NCI-H2107 (cell line): Measurements from ENCODE around the gene CHTF8.
A peak's percentile ranks its signal among the peaks of the same experiment; 100 is the strongest.
"Not testable (repeated sequence)": the region's sequence is repeated elsewhere in the genome, so short reads cannot be mapped to it uniquely, and the experiment has no call there.

Experiments
- DNase-seq: peaks from one replicate; lab custom pipeline; 2025; lab: John Stamatoyannopoulos, UW

CHTF8 gene

GRCh38 chr16:69138608-69139007 lies 6.2 kb upstream of the CHTF8 start:
- no peak for DNase-seq

- no peak for DNase-seq
Measured at GRCh38 chr16:69133373-69133954, 1.1 kb upstream of the CHTF8 start.

GRCh38 chr16:69131839-69132423 lies 457 bp downstream of the CHTF8 start:
- DNase-seq, result peak; percentile 59

GRCh38 chr16:69131167-69131838 lies 1.1 kb downstream of the CHTF8 start:
- DNase-seq, result no peak

- no peak for DNase-seq
Measured at GRCh38 chr16:69130461-69130860, 1.9 kb downstream of the CHTF8 start.

GRCh38 chr16:69127966-69128510 lies 4.3 kb downstream of the CHTF8 start:
- no peak for DNase-seq

- not testable (repeated sequence) for DNase-seq
Measured at GRCh38 chr16:69126801-69127200, 5.6 kb downstream of the CHTF8 start.

- no peak for DNase-seq
Measured at GRCh38 chr16:69126221-69126620, 6.2 kb downstream of the CHTF8 start.

- DNase-seq, result not testable (repeated sequence)
Measured at GRCh38 chr16:69124961-69125360, 7.4 kb downstream of the CHTF8 start.

GRCh38 chr16:69124406-69124805 lies 8.0 kb downstream of the CHTF8 start:
- DNase-seq, result not testable (repeated sequence)

GRCh38 chr16:69123910-69124309 lies 8.5 kb downstream of the CHTF8 start:
- DNase-seq, result peak; percentile 65

GRCh38 chr16:69120096-69120664 lies 12.2 kb downstream of the CHTF8 start:
- DNase-seq, result no peak

GRCh38 chr16:69119536-69119935 lies 12.9 kb downstream of the CHTF8 start:
- no peak for DNase-seq

GRCh38 chr16:69118994-69119393 lies 13.4 kb downstream of the CHTF8 start:
- DNase-seq, result no peak

GRCh38 chr16:69118468-69118867 lies 13.9 kb downstream of the CHTF8 start:
- DNase-seq, result no peak

GRCh38 chr16:69116906-69117305 lies 15.5 kb downstream of the CHTF8 start:
- DNase-seq, result no peak

GRCh38 chr16:69116256-69116875 lies 16.0 kb downstream of the CHTF8 start:
- no peak for DNase-seq

- DNase-seq, result no peak
Measured at GRCh38 chr16:69115837-69116236, 16.6 kb downstream of the CHTF8 start.

- DNase-seq, result no peak
Measured at GRCh38 chr16:69115361-69115760, 17.0 kb downstream of the CHTF8 start.

- DNase-seq, result no peak
Measured at GRCh38 chr16:69114976-69115355, 17.4 kb downstream of the CHTF8 start.

- DNase-seq, result no peak
Measured at GRCh38 chr16:69114346-69114975, 17.9 kb downstream of the CHTF8 start.

GRCh38 chr16:69113216-69113615 lies 19.2 kb downstream of the CHTF8 start:
- no peak for DNase-seq
